Ascending aorta (tissue), 2 donors: ENCODE measurements around the gene TDP2. TPM values are rescaled to one million over a fixed set of nuclear protein-coding genes. Genes with fewer than 3 reads are reported as not detected.
A peak's percentile ranks its signal among the peaks of the same experiment; 100 is the strongest.
"Not testable (repeated sequence)": the region's sequence is repeated elsewhere in the genome, so short reads cannot be mapped to it uniquely, and the experiment has no call there.

ENCODE experiments used
- DNase-seq, 2 donors: peaks; one replicate each; pipeline ENCODE4 v3.0.0-alpha.2; 2019; ENCODE audit warnings: low spot score in 2 of 2
- H3K27ac ChIP-seq, 2 donors: fragments of 200-600 bp; sonication (generic); one replicate each; pipeline ENCODE4 v1.5.1; 2016 to 2017; ENCODE audit warnings: mild to moderate bottlenecking in 1 of 2
- H3K27me3 ChIP-seq: fragments of 200-600 bp; sonication (generic); one replicate; pipeline ENCODE4 v1.5.1; 2017
- H3K36me3 ChIP-seq, 2 donors: fragments of 200-600 bp; sonication (generic); one replicate each; pipeline ENCODE4 v1.5.1; 2016
- H3K4me1 ChIP-seq, 2 donors: fragments of 200-600 bp; sonication (generic); one replicate each; pipeline ENCODE4 v1.5.1; 2016 to 2017; ENCODE audit warnings: mild to moderate bottlenecking in 1 of 2
- H3K4me3 ChIP-seq, 2 donors: fragments of 200-600 bp; sonication (generic); one replicate each; pipeline ENCODE4 v1.5.1; 2016 to 2017; ENCODE audit warnings: mild to moderate bottlenecking in 1 of 2
- H3K9me3 ChIP-seq, 2 donors: fragments of 200-600 bp; sonication (generic); one replicate each; pipeline ENCODE4 v1.5.1; 2016
- CTCF ChIP-seq, 3 experiments: fragments of 200-600 bp in 2 of 3; fragments of 450-650 bp in 1 of 3; sonication (generic) in 2 of 3; IDR thresholded peaks; one replicate each; pipeline ENCODE4 v1.5.1; 2016 to 2019; ENCODE audit warnings: antibody characterized with exemption in 3 of 3, mild to moderate bottlenecking in 1 of 3, moderate library complexity in 1 of 3
- intact Hi-C: fragments of 100-400 bp; cut with DNase I; formaldehyde crosslinking; loops from one replicate; pipeline ENCODE4 v1.15.1; 2023
- total RNA-seq: library from RNA; depleted of rRNA; stranded (reverse); fragments of >200 nt; gene quantifications from one replicate; pipeline ENCODE4 v1.1.0, GENCODE V29; 2016

TDP2 gene
- total RNA-seq, 1 donor from 2014 or later = 5.6 TPM

- Histone ChIP-seq H3K27me3 (no peaks in the 10 kb centered on the region), H3K27ac (peak overlapping the region; percentile 90 to 95), H3K36me3 (peaks cover 0 to 12% of the 10 kb centered on the region in 2 donors), H3K4me3 (peak overlapping the region; percentile 85 to 99), H3K9me3 (no peaks in the 10 kb centered on the region), H3K4me1 (peaks cover 4 to 13% of the 10 kb centered on the region in 2 donors)
- intact Hi-C loops = loop anchor here (1.0 to 5.0 kb wide), 3 partner anchors 53 to 105 kb away; partner anchors contain the start of gene GMNN
- no peak for DNase-seq
- no peak for TF ChIP-seq CTCF (IDR thresholded peaks at IDR 0.05)
Measured at GRCh38 chr6:24667378-24667803, 692 bp upstream of the TDP2 start.

GRCh38 chr6:24666097-24666640, 530 bp downstream of the TDP2 start:
- peak in 1 of 2 donors; percentile 67 for DNase-seq
- TF ChIP-seq CTCF (IDR thresholded peaks at IDR 0.05) = no peak
- peaks cover 4 to 13% of the 10 kb centered on the region in 2 donors for H3K4me1 ChIP-seq
- H3K27ac ChIP-seq = peak overlapping the region; percentile 90 to 95
- no peaks in the 10 kb centered on the region for H3K9me3 ChIP-seq
- no peaks in the 10 kb centered on the region for H3K27me3 ChIP-seq
- intact Hi-C loops = loop anchor here (2.0 to 5.0 kb wide), 2 partner anchors 55 to 106 kb away; partner anchors contain the start of gene GMNN
- H3K36me3 ChIP-seq = peaks cover 0 to 12% of the 10 kb centered on the region in 2 donors
- peak overlapping the region; percentile 85 to 99 for H3K4me3 ChIP-seq

GRCh38 chr6:24664046-24664987, 2.4 kb downstream of the TDP2 start:
- intact Hi-C loops = no loop called here
- H3K4me3 ChIP-seq = no peak overlapping the region
- no peak for TF ChIP-seq CTCF (IDR thresholded peaks at IDR 0.05)
- H3K27me3 ChIP-seq = no peaks in the 10 kb centered on the region
- H3K4me1 ChIP-seq = peaks cover 4 to 13% of the 10 kb centered on the region in 2 donors
- no peak for DNase-seq
- H3K27ac ChIP-seq = no peak overlapping the region
- no peaks in the 10 kb centered on the region for H3K9me3 ChIP-seq
- H3K36me3 ChIP-seq = peaks cover 0 to 12% of the 10 kb centered on the region in 2 donors

- no peak overlapping the region for H3K27ac ChIP-seq
- TF ChIP-seq CTCF (IDR thresholded peaks at IDR 0.05) = no peak
Measured at GRCh38 chr6:24663189-24663588, 3.5 kb downstream of the TDP2 start.

GRCh38 chr6:24662236-24662635, 4.5 kb downstream of the TDP2 start:
- peaks cover 0 to 12% of the 10 kb centered on the region in 2 donors for H3K36me3 ChIP-seq
- peaks cover 0 to 6% of the 10 kb centered on the region in 2 donors for H3K4me1 ChIP-seq
- no peaks in the 10 kb centered on the region for H3K9me3 ChIP-seq
- TF ChIP-seq CTCF (IDR thresholded peaks at IDR 0.05) = no peak
- no peak overlapping the region for H3K4me3 ChIP-seq
- intact Hi-C loops = no loop called here
- H3K27ac ChIP-seq = no peak overlapping the region
- H3K27me3 ChIP-seq = no peaks in the 10 kb centered on the region
- DNase-seq = no peak

More at GRCh38 chr6:24663189-24663588, 3.5 kb downstream of the TDP2 start:
- H3K4me3 ChIP-seq = no peak overlapping the region
- peaks cover 0 to 12% of the 10 kb centered on the region in 2 donors for H3K36me3 ChIP-seq
- intact Hi-C loops = no loop called here
- H3K27me3 ChIP-seq = no peaks in the 10 kb centered on the region
- peaks cover under 1 to 11% of the 10 kb centered on the region in 2 donors for H3K4me1 ChIP-seq
- no peaks in the 10 kb centered on the region for H3K9me3 ChIP-seq
- no peak for DNase-seq

GRCh38 chr6:24661759-24662158, 4.9 kb downstream of the TDP2 start:
- H3K36me3 ChIP-seq = peaks cover 0 to 12% of the 10 kb centered on the region in 2 donors
- DNase-seq, intact Hi-C loops: not testable (repeated sequence)

More at GRCh38 chr6:24661759-24662158, 4.9 kb downstream of the TDP2 start:
- not testable (repeated sequence) for H3K27me3 ChIP-seq, H3K4me1 ChIP-seq, H3K9me3 ChIP-seq, H3K4me3 ChIP-seq, H3K27ac ChIP-seq
